IgD-negative memory B cell (primary cell): ENCODE measurements around the gene FGF22. TPM values are rescaled to one million over a fixed set of nuclear protein-coding genes. Genes with fewer than 3 reads are reported as not detected.
"Not testable (repeated sequence)": the region's sequence is repeated elsewhere in the genome, so short reads cannot be mapped to it uniquely, and the experiment has no call there.

Source experiments
- H3K27ac Mint-ChIP-seq, 3 donors: one replicate each; pipeline ENCODE4 v1.8.0; 2020 to 2022; ENCODE audit warnings: mild to moderate bottlenecking in 3 of 3, mixed read lengths in 3 of 3, moderate library complexity in 1 of 3
- H3K27me3 Mint-ChIP-seq: one replicate; pipeline ENCODE4 v1.8.0; 2021; ENCODE audit warnings: mixed read lengths
- H3K36me3 Mint-ChIP-seq: one replicate; pipeline ENCODE4 v1.8.0; 2020; ENCODE audit warnings: mild to moderate bottlenecking, mixed read lengths
- H3K4me1 Mint-ChIP-seq, 3 donors: one replicate each; pipeline ENCODE4 v1.8.0; 2020 to 2022; ENCODE audit warnings: mixed read lengths in 3 of 3, mild to moderate bottlenecking in 1 of 3
- H3K4me3 Mint-ChIP-seq, 4 donors: one replicate each; pipeline ENCODE4 v1.8.0; 2020 to 2022; ENCODE audit warnings: mild to moderate bottlenecking in 4 of 4, mixed read lengths in 4 of 4, moderate library complexity in 3 of 4
- H3K9me3 Mint-ChIP-seq, 3 donors: one replicate each; pipeline ENCODE4 v1.8.0; 2020 to 2021; ENCODE audit warnings: mixed read lengths in 3 of 3, mild to moderate bottlenecking in 1 of 3
- polyA plus RNA-seq: library from polyadenylated mRNA; unstranded; fragments of 300-500 nt; fragmentation: Illumina TruSeq; gene quantifications from one replicate; pipeline ENCODE4 v1.2.3, GENCODE V29; 2021

Gene FGF22
- polyA plus RNA-seq, 1 donor from 2014 or later = not detected

DNA sequence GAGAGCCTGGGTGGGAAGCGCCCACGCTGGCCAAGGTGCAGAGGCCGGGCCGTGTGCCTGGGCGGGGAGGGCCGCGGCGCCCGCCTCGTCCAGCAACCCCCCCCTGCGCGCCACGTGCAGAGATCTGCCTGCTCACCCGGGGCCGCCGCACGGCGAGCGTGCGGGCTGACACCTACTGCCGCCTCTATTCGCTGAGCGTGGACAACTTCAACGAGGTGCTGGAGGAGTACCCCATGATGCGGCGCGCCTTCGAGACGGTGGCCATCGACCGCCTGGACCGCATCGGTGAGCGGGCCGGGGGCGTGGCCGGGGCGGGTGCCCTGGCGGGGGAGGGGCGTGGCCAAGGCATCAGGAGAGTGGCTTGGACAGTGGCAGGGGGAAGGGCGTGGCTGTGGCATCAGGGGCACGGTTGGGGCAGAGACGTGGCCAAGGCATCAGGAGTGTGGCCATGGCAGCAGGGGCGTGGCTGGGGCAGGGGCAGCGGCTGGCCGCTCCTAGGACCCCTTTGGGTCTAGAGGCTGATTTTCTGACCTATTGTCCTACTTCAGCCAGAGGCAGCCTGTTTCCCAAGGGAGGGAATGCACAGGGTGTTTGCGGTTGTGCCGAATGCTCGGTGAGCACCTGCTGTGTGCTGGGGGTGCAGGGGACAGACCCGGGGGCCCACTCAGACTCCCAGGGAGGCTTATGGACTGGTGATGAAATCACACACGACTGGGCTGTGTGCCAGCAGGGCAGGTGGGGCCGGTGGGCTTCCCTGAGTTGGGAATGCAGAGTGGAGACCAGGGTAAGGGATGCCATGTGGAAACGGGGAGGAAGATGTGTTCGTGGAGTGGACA lies 25.7 kb upstream of the FGF22 start:
- Mint-ChIP-seq H3K27ac (peak overlapping the region in 1 of 3 donors; percentile 62), H3K36me3 (peaks cover 4% of the 10 kb centered on the region), H3K4me1 (peaks cover 10 to 13% (median 13%) of the 10 kb centered on the region in 3 donors), H3K9me3 (no peaks in the 10 kb centered on the region), H3K27me3 (peaks cover 9% of the 10 kb centered on the region), H3K4me3 (peak overlapping the region in 2 of 4 donors; percentile 48 to 80)

DNA sequence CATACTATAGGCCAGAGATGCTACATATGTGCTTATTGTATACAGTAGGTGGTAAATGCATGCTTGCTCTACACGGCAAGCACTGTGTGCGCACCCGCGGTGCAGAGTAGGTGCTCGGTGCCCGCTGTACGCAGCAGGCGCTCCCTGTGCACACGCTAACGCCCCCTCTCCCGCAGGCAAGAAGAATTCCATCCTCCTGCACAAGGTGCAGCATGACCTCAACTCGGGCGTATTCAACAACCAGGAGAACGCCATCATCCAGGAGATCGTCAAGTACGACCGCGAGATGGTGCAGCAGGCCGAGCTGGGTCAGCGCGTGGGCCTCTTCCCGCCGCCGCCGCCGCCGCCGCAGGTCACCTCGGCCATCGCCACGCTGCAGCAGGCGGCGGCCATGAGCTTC lies 24.1 kb upstream of the FGF22 start:
- H3K9me3 Mint-ChIP-seq = no peaks in the 10 kb centered on the region
- H3K27me3 Mint-ChIP-seq = peaks cover 9% of the 10 kb centered on the region
- H3K36me3 Mint-ChIP-seq = peaks cover 6% of the 10 kb centered on the region
- peak overlapping the region in 2 of 3 donors; percentile 60 to 89 for H3K27ac Mint-ChIP-seq
- H3K4me3 Mint-ChIP-seq = peak overlapping the region in 3 of 4 donors; percentile 74 to 83 (median 82)
- H3K4me1 Mint-ChIP-seq = peaks cover 10 to 11% (median 11%) of the 10 kb centered on the region in 3 donors

DNA sequence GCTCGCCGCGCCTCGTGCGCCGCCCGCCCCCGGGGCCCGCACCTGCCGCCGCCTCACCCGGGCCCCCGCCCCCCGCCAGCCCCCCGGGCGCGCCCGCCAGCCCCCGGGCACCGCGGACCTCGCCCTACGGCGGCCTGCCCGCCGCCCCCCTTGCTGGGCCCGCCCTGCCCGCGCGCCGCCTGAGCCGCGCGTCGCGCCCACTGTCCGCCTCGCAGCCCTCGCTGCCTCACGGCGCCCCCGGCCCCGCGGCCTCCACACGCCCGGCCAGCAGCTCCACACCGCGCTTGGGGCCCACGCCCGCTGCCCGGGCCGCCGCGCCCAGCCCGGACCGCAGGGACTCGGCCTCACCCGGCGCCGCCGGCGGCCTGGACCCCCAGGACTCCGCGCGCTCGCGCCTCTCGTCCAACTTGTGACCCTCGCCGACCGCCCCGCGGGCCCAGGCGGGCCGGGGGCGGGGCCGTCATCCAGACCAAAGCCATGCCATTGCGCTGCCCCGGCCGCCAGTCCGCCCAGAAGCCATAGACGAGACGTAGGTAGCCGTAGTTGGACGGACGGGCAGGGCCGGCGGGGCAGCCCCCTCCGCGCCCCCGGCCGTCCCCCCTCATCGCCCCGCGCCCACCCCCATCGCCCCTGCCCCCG lies 23.5 kb upstream of the FGF22 start:
- H3K36me3 Mint-ChIP-seq = peaks cover 6% of the 10 kb centered on the region
- peaks cover 5 to 8% (median 8%) of the 10 kb centered on the region in 3 donors for H3K4me1 Mint-ChIP-seq
- H3K4me3 Mint-ChIP-seq = no peak overlapping the region
- H3K27me3 Mint-ChIP-seq = peaks cover 7% of the 10 kb centered on the region
- H3K9me3 Mint-ChIP-seq = no peaks in the 10 kb centered on the region
- no peak overlapping the region for H3K27ac Mint-ChIP-seq

DNA sequence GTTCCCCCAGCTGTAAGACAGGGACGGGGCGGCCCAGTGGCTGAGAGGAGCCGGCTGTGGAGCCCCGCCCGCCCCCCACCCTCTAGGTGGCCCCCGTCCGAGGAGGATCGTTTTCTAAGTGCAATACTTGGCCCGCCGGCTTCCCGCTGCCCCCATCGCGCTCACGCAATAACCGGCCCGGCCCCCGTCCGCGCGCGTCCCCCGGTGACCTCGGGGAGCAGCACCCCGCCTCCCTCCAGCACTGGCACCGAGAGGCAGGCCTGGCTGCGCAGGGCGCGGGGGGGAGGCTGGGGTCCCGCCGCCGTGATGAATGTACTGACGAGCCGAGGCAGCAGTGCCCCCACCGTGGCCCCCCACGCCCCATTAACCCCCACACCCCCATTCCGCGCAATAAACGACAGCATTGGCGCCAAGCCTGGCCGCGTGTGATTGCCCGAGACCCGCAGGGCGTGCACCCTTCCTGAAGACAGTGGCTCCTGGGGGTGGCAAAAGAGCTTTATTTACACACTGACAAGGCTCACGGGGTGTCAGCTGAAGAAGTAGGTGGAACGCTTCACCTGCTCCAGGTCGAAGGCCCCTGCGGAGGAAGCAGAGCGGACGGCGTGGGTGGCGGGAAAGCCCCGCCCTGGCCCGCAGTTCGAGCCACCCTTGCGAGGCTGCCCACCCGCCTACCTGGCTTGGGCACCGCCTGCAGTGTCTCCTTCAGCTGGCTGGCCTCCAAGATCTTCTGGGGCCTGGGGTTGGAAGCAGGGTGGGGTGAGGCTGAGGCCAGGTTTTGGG lies 22.7 kb upstream of the FGF22 start:
- Mint-ChIP-seq H3K27me3 (peaks cover 6% of the 10 kb centered on the region), H3K4me3 (peak overlapping the region in 1 of 4 donors; percentile 45), H3K4me1 (peaks cover 4 to 6% (median 5%) of the 10 kb centered on the region in 3 donors), H3K36me3 (peaks cover 6% of the 10 kb centered on the region), H3K27ac (peak overlapping the region in 1 of 3 donors; percentile 57), H3K9me3 (no peaks in the 10 kb centered on the region)

DNA sequence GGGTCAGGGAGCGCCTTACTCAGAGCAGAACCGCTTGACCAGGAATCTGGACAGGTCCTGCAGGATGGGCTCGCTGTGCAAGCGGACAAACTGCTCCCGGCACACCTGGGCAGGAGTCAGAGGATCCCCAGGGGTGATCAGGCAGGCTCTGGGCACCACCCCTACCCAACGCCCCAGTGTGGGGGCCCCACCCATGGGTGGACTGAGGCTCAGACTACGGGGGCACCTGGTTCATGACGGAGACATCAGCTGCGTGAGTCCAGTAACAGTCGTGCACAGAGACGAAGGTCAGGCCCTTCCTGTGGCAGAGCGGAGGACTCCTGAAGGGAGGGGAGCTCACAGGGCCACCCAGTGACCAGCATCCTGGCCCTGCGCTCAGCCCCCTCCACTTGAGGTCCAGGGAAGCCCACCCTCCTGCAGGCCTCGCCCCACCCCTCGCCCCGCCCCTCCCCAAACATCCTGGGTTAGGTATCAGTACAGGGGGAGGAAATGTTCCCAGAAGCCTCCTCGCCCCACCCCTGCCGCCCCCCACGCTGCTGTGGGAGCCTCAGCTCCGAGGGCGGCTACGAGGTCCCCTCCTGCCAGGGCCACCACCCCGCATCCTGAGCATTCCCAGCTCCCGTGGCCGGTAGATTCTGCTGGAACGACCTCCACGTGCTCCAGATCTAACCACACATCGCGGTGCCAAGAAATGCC lies 22.0 kb upstream of the FGF22 start:
- Mint-ChIP-seq H3K27me3 (peaks cover 6% of the 10 kb centered on the region), H3K9me3 (no peaks in the 10 kb centered on the region), H3K27ac (no peak overlapping the region), H3K4me1 (peaks cover 3 to 5% (median 4%) of the 10 kb centered on the region in 3 donors), H3K36me3 (peaks cover 6% of the 10 kb centered on the region), H3K4me3 (peak overlapping the region in 1 of 4 donors; percentile 45)

DNA sequence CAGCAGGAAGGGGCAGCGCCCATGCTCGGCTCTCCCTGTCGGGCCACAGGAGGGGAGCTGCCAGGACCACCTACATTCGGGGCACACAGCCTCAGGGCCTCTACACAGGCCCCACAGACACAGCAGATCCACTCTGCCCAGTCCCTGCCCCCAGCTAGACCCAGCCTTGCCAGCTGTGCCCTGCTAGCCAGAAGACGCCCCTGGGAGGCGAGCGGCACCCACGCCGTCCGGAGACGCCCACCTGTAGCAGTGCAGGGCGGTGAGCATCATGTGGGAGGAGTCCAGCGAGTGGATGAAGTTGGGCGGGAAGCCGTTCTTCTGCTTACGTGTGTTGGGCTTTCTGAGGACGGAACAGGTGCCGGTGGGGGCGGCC lies 21.4 kb upstream of the FGF22 start:
- H3K27ac Mint-ChIP-seq = no peak overlapping the region
- peak overlapping the region in 1 of 4 donors; percentile 45 for H3K4me3 Mint-ChIP-seq
- H3K36me3 Mint-ChIP-seq = peaks cover 6% of the 10 kb centered on the region
- peaks cover 3 to 5% (median 4%) of the 10 kb centered on the region in 3 donors for H3K4me1 Mint-ChIP-seq
- H3K9me3 Mint-ChIP-seq = no peaks in the 10 kb centered on the region
- H3K27me3 Mint-ChIP-seq = peaks cover 6% of the 10 kb centered on the region

DNA sequence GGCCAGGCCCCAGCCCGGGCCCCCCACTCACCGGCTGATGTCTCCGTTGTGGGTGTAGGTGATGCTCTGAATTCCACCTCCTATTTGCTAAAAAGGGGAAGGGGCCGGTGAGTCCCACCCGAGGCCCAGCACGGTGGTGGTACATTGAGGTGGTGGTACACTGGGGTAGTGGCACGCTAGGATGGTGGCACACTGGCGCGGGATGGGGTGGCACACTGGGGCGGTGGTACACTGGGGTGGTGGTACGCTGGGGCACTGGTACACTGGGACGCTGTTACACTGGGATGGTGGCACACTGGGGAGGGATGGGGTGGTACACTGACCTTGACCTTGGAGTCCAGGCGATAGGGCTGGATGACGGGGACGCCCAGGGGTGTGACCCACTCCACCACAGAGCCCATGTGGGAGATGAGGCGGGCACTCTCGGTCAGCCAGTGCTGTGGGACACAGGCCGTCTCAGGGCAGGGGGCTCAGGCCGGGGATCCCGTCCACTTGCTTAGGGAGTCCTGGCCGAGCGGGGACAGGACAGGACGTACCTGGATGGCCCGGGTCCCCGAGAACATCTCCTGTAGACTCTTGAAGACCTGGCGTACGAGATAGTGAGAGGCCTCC lies 20.9 kb upstream of the FGF22 start:
- Mint-ChIP-seq H3K27me3 (peaks cover 6% of the 10 kb centered on the region), H3K4me3 (no peak overlapping the region), H3K36me3 (peaks cover 6% of the 10 kb centered on the region), H3K27ac (no peak overlapping the region), H3K4me1 (peaks cover 3 to 5% (median 4%) of the 10 kb centered on the region in 3 donors), H3K9me3 (no peaks in the 10 kb centered on the region)

DNA sequence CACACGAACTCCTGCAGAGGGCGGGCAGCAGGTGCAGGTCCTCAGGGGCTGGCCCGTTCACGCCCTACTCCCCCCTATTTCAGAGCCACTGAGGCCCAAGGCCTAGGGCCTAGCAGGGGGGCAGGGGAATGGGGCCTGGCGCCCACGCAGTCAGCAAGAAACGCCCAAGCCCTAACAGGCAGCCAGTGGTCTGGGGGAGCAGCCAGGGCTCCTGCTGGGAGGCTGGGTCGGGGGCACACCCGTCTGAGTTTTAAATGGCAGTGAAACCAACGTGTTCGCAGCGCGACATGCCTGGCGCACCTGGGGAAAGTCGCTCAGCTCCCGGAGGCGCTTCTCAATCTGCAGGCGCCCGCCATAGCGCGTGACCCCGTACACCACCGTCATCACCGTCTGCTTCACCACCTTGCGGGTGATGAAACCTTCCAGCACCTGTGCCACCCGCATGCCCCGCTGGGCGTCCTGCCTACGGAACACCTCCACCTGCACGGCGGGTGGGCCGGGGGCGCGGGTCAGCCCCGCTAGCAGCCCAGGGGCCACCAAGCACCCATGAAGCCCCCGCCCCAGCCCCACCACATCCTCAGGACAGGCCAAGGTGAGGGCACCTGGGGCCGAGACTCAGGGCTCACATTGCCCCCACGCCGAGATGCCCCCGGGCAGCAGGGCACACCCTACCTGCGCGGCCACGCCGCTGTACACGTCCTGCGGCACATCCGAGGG lies 20.2 kb upstream of the FGF22 start:
- H3K36me3 Mint-ChIP-seq = peaks cover 6% of the 10 kb centered on the region
- H3K27ac Mint-ChIP-seq = no peak overlapping the region
- H3K9me3 Mint-ChIP-seq = no peaks in the 10 kb centered on the region
- no peak overlapping the region for H3K4me3 Mint-ChIP-seq
- H3K27me3 Mint-ChIP-seq = peaks cover 5% of the 10 kb centered on the region
- peaks cover 3 to 5% (median 3%) of the 10 kb centered on the region in 3 donors for H3K4me1 Mint-ChIP-seq

DNA sequence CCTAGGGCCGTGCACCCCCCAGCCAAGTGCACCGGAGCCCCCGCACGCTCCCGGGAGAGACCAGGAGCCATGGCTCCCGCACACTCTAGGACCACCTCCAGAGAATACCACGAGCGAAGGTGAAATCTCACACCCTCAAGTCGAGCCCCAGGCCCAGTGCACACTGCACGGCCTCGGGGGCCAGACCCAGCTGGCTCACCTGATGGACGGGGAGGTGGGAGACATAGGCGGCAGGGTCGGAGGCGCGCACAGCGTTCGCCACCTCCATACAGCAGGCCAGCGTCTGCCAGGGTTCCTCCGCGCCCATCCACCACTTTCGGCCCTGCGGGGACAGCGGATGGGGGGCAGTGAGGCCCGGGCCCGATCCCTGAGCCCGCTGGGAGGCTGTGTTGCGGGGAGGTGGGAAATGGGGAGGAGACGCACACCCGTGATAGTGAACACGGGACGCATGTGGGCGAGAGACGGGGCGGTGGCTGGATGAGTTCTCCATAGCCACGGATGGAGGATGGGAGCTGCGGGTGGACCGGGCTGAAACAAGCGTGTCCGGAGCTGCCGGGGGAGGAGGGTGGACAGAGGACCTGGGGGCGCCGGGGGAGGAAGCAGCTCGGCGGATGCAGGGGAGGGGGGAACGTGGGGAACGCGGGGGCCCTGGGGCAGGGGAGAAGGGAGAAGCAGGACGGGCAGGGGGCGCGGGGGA lies 19.4 kb upstream of the FGF22 start:
- Mint-ChIP-seq H3K27ac (no peak overlapping the region), H3K36me3 (peaks cover 6% of the 10 kb centered on the region), H3K4me3 (no peak overlapping the region), H3K4me1 (peaks cover 3 to 5% (median 3%) of the 10 kb centered on the region in 3 donors), H3K27me3 (peaks cover 4% of the 10 kb centered on the region), H3K9me3 (no peaks in the 10 kb centered on the region)

DNA sequence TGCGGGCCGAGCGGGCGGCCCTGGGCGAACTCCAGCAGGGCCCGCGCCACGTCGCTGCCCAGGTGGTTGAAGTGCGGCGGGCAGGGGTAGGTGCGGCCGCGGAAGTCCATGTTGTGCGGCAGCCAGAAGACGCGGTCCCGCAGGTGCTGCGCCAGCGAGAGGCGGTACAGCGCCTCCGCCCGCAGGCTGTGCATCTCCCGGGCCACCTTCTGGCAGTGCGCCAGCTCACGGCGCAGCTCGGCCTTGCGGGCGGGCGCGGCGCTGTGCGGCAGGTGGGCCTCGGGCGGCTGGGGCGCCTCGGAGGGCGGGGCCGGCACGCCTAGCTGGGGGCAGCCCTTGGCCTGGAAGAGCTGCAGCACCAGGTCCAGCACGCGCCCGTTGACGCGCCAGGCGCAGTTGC lies 18.5 kb upstream of the FGF22 start:
- not testable (repeated sequence) for H3K4me3 Mint-ChIP-seq, H3K36me3 Mint-ChIP-seq, H3K9me3 Mint-ChIP-seq, H3K27me3 Mint-ChIP-seq, H3K27ac Mint-ChIP-seq, H3K4me1 Mint-ChIP-seq

DNA sequence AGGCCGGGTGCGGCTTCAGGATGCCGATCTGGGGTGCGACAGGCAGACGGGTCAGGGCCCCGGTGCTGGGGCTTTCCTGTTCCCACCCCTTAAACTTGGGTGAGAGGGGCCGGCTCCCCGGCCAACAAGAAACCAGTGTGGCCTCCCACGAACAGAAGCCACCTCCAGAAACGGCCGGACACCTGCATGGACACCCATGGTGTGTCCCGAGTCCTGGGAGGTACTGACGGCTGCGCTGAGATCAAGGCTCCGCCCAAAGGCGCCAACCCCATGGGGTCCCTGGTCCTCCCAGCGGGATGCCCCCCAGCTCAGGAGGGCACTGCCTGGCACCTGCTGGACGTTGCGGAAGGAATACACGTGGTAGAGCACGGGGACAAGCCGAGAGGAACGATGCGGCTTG lies 17.9 kb upstream of the FGF22 start:
- H3K4me1 Mint-ChIP-seq = peaks cover 0 to 2% (median 0%) of the 10 kb centered on the region in 3 donors
- no peak overlapping the region for H3K27ac Mint-ChIP-seq
- no peaks in the 10 kb centered on the region for H3K27me3 Mint-ChIP-seq
- peaks cover 7% of the 10 kb centered on the region for H3K36me3 Mint-ChIP-seq
- no peaks in the 10 kb centered on the region for H3K9me3 Mint-ChIP-seq
- H3K4me3 Mint-ChIP-seq = no peak overlapping the region

DNA sequence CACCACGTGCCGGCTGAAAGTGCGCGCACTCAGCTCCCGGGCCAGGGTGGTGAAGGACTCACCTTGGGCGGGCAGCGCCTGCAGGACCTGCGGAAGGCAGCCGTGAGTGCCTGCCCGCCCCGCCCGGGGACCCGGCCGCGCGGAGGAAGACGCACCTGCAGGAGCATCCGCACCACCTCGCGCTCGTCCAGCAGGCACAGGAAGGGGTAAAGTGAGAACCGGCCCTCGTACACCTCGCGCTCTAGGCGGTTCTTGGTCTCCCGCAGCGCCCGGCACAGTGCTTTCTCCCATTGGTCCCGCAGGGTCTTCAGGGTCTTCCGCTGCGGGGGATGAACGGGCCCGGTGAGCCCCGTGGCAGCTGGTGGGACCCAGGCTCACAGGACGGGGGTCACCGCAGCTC lies 17.0 kb upstream of the FGF22 start:
- Mint-ChIP-seq H3K27ac (no peak overlapping the region), H3K4me3 (no peak overlapping the region)

DNA sequence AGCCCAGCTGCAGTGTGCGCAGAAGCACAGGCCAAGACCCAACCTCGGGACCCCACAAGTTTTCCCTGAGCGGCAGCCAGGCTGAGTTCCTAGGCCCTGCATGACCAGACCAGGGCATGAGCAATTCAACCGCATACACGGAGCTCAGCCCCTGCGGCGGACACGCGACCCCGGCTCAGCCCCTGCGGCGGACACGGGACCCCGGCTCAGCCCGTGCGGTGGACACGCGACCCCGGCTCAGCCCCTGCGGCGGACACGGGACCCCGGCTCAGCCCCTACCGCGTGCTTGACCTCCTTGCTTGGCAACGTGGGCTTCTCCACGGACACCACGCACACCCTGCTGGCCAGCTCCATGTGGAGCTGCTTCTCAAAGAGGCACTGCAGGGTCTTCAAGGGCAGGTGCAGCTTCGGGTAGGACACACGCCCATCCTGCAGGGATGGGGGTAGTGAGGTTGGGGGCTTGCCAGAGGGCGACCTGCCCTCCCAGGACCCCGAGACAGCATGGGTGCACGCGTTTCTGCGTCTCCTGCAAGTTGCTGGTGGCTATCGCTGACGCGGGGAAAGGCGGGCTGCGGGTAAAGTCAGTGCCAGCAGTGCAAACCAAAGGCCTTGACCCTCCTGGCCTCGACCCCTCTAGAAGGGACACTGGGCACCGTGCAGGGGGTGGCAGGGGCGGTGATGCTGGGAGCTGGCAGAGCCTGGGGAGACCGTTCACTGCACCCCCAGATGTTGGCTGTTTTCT lies 16.3 kb upstream of the FGF22 start:
- Mint-ChIP-seq H3K36me3 (peaks cover 8% of the 10 kb centered on the region), H3K27ac (peak overlapping the region in 1 of 3 donors; percentile 70), H3K4me1 (peaks cover 0 to 2% (median 0%) of the 10 kb centered on the region in 3 donors), H3K27me3 (no peaks in the 10 kb centered on the region), H3K9me3 (no peaks in the 10 kb centered on the region), H3K4me3 (no peak overlapping the region)

More for the DNA sequence above, 17.0 kb upstream of the FGF22 start:
- Mint-ChIP-seq H3K4me1 (peaks cover 0 to 2% (median 0%) of the 10 kb centered on the region in 3 donors), H3K36me3 (peaks cover 6% of the 10 kb centered on the region), H3K9me3 (no peaks in the 10 kb centered on the region), H3K27me3 (no peaks in the 10 kb centered on the region)
